ENCODE measurements around the gene PLEKHA6. TPM values are rescaled to one million over a fixed set of nuclear protein-coding genes. Genes with fewer than 3 reads are reported as not detected.

PLEKHA6 gene
- polyA plus RNA-seq, 3 donors, result 0.08 TPM; not detected in 1

DNA sequence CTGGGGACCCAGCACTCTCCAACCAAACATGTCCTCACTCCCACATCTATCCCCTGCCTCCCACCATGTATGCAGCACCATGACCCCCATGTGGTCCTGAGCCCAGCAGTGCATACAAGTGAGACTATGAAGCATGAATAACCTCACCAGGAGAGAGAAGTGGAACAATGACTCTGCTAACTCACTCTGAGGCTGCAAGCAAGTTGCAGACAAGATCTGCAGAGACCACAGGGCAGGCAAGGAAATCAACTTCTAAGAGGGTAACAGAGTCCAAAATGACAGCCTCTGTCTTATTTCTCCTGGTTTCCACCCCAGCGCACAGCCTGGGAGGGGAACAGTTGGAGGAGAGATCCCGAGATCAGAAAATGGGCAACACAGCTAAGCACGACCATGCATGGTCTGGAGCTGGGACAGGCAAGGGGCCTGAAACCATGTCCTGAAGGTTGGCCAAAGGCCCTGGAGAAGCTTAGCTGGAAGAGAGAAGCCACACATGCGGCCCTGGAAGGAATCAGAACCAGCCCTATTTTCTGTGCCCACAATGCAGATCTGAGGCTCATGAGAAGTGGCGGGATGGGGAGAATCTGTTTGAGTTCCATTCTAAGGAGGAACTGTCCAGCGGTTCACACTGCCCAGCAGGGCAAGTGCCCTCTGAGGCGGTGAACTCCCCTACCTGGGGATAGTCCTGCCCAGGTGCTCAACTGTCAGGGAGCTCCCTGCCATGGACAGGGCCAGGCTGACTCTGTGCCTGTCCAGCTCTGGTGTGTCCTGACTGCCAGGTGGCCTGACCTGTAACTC lies 181.0 kb downstream of the PLEKHA6 start:
- WGBS (ENCODE audit: insufficient coverage), result 66% methylated on average over 7 of the region's 7 CpGs

DNA sequence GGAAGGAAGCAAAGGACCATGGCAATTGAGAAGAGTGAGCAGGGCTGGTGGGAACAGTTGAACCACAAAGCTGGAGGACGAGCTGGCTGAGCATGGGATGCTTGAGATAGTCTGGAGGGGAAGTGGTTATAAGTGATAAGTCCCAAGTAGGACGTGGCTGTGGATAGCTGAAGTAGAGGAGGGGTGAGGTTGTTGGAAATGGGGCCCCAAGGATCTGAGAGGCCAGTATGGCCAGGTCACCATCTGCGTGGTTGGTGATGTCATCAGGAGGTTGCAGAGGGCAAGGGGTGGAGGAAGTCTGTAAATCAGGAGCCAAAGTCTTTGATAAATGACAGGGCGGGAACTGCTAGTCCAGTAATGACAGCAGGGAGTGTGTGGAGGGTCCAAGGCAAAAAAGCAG lies 182.6 kb downstream of the PLEKHA6 start:
- Mint-ChIP-seq H3K4me1 (peaks cover 7% of the 10 kb centered on the region), H3K27ac (no peak overlapping the region), H3K4me3 (no peak overlapping the region), H3K27me3 (ENCODE audit: low read depth in 3 of 3) (peaks cover 0 to 10% (median 6%) of the 10 kb centered on the region in 3 donors), H3K36me3 (no peaks in the 10 kb centered on the region), H3K9me3 (peaks cover 0 to 1% (median 0%) of the 10 kb centered on the region in 7 donors)
- Histone ChIP-seq H3K4me2 (replicated peaks; ENCODE audit: extremely low read depth, low read length, poor library complexity, severe bottlenecking) (no peak overlapping the region), H3K9ac (ENCODE audit: insufficient read depth, low read length, poor library complexity, severe bottlenecking) (no peak overlapping the region), H3K27ac (ENCODE audit: low read depth in 1 of 2, low read length in 2 of 2) (no peak overlapping the region), H2AFZ (ENCODE audit: insufficient read depth, low read depth, low read length, poor library complexity, severe bottlenecking) (no peak overlapping the region), H3K79me2 (ENCODE audit: insufficient read depth, low read length) (no peaks in the 10 kb centered on the region), H3K27me3 (ENCODE audit: control insufficient read depth in 2 of 2, insufficient read depth in 2 of 2, low read length in 2 of 2) (no peaks in the 10 kb centered on the region), H3K4me1 (ENCODE audit: control insufficient read depth in 1 of 2, insufficient read depth in 2 of 2, low read length in 2 of 2) (no peaks in the 10 kb centered on the region), H3K9me3 (replicated peaks in 1 of 2; ENCODE audit: control insufficient read depth in 1 of 2, insufficient read depth in 1 of 2, low read length in 2 of 2) (no peaks in the 10 kb centered on the region), H3K36me3 (replicated peaks in 1 of 2; ENCODE audit: control insufficient read depth in 1 of 2, insufficient read depth in 2 of 2, low read length in 2 of 2) (no peaks in the 10 kb centered on the region), H3K4me3 (replicated peaks in 1 of 3; ENCODE audit: low read depth in 2 of 3, low read length in 3 of 3) (no peak overlapping the region), H4K20me1 (ENCODE audit: insufficient read depth, low read length) (no peaks in the 10 kb centered on the region)
- TF ChIP-seq, protein P1, sequence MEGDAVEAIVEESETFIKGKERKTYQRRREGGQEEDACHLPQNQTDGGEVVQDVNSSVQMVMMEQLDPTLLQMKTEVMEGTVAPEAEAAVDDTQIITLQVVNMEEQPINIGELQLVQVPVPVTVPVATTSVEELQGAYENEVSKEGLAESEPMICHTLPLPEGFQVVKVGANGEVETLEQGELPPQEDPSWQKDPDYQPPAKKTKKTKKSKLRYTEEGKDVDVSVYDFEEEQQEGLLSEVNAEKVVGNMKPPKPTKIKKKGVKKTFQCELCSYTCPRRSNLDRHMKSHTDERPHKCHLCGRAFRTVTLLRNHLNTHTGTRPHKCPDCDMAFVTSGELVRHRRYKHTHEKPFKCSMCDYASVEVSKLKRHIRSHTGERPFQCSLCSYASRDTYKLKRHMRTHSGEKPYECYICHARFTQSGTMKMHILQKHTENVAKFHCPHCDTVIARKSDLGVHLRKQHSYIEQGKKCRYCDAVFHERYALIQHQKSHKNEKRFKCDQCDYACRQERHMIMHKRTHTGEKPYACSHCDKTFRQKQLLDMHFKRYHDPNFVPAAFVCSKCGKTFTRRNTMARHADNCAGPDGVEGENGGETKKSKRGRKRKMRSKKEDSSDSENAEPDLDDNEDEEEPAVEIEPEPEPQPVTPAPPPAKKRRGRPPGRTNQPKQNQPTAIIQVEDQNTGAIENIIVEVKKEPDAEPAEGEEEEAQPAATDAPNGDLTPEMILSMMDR (IDR thresholded peaks at IDR 0.05), result no peak
- DNase-seq, result no peak
- intact Hi-C loops (cut with micrococcal nuclease), result no loop called here
- 25% methylated on average over 4 of the region's 4 CpGs for WGBS (ENCODE audit: insufficient coverage)

More for the DNA sequence above, 181.0 kb downstream of the PLEKHA6 start:
- DNase-seq, result no peak
- H3K4me1 ChIP-seq (ENCODE audit: control insufficient read depth in 1 of 2, insufficient read depth in 2 of 2, low read length in 2 of 2), result no peaks in the 10 kb centered on the region
- Mint-ChIP-seq H3K27me3 (ENCODE audit: low read depth in 3 of 3) (peaks cover 0 to 6% (median 6%) of the 10 kb centered on the region in 3 donors), H3K27ac (no peak overlapping the region), H3K9me3 (peaks cover 0 to 1% (median 0%) of the 10 kb centered on the region in 7 donors), H3K4me3 (no peak overlapping the region), H3K36me3 (no peaks in the 10 kb centered on the region), H3K4me1 (peaks cover 7% of the 10 kb centered on the region)
- no peak overlapping the region for H3K4me2 ChIP-seq (replicated peaks; ENCODE audit: extremely low read depth, low read length, poor library complexity, severe bottlenecking)
- no peak overlapping the region for H3K4me3 ChIP-seq (replicated peaks in 1 of 3; ENCODE audit: low read depth in 2 of 3, low read length in 3 of 3)
- H4K20me1 ChIP-seq (ENCODE audit: insufficient read depth, low read length), result no peaks in the 10 kb centered on the region
- H3K9ac ChIP-seq (ENCODE audit: insufficient read depth, low read length, poor library complexity, severe bottlenecking), result no peak overlapping the region
- H3K36me3 ChIP-seq (replicated peaks in 1 of 2; ENCODE audit: control insufficient read depth in 1 of 2, insufficient read depth in 2 of 2, low read length in 2 of 2), result no peaks in the 10 kb centered on the region
- H3K27ac ChIP-seq (ENCODE audit: low read depth in 1 of 2, low read length in 2 of 2), result no peak overlapping the region
- intact Hi-C loops (cut with micrococcal nuclease), result no loop called here
- H3K27me3 ChIP-seq (ENCODE audit: control insufficient read depth in 2 of 2, insufficient read depth in 2 of 2, low read length in 2 of 2), result no peaks in the 10 kb centered on the region
- no peaks in the 10 kb centered on the region for H3K9me3 ChIP-seq (replicated peaks in 1 of 2; ENCODE audit: control insufficient read depth in 1 of 2, insufficient read depth in 1 of 2, low read length in 2 of 2)
- TF ChIP-seq, protein P1 (IDR thresholded peaks at IDR 0.05), result no peak
- no peaks in the 10 kb centered on the region for H3K79me2 ChIP-seq (ENCODE audit: insufficient read depth, low read length)
- H2AFZ ChIP-seq (ENCODE audit: insufficient read depth, low read depth, low read length, poor library complexity, severe bottlenecking), result no peak overlapping the region

Data from CD14-positive monocyte (primary cell).